Measurements from ENCODE around the gene AOPEP.

DNA sequence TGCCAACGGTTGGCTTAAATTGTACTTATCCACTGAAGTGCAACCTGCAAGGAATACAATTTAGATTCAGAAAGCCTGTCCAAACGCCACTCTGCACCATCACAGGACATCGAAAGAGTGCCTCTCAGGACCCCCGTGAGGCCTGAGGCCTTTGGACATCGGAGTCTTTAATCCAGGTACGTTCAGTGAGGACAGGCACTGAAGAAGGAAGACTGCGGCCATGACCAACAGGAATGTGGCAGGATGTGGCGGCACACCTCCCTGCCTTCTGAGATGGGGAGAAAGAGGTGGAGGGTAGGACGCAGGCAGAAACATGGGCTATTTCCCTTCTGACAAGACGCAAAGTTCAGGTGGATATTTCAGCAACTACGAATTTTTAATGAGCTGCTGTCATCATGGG lies 385.2 kb downstream of the AOPEP start:
- TF ChIP-seq POLR2AphosphoS5 (IDR thresholded peaks at IDR 0.05) (no peak), EP300 (conservative IDR thresholded peaks at IDR 0.05; ENCODE audit: poor library complexity, severe bottlenecking) (no peak), EZH2 (IDR thresholded peaks at IDR 0.05; ENCODE audit: borderline replicate concordance, insufficient read depth, low read length, poor library complexity, severe bottlenecking) (no peak), TAF1 (IDR thresholded peaks at IDR 0.05; ENCODE audit: low read depth) (no peak)
- TF ChIP-seq, protein P1, sequence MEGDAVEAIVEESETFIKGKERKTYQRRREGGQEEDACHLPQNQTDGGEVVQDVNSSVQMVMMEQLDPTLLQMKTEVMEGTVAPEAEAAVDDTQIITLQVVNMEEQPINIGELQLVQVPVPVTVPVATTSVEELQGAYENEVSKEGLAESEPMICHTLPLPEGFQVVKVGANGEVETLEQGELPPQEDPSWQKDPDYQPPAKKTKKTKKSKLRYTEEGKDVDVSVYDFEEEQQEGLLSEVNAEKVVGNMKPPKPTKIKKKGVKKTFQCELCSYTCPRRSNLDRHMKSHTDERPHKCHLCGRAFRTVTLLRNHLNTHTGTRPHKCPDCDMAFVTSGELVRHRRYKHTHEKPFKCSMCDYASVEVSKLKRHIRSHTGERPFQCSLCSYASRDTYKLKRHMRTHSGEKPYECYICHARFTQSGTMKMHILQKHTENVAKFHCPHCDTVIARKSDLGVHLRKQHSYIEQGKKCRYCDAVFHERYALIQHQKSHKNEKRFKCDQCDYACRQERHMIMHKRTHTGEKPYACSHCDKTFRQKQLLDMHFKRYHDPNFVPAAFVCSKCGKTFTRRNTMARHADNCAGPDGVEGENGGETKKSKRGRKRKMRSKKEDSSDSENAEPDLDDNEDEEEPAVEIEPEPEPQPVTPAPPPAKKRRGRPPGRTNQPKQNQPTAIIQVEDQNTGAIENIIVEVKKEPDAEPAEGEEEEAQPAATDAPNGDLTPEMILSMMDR (IDR thresholded peaks at IDR 0.05; ENCODE audit: poor library complexity, severe bottlenecking) = no peak
- TF ChIP-seq, protein P2, sequence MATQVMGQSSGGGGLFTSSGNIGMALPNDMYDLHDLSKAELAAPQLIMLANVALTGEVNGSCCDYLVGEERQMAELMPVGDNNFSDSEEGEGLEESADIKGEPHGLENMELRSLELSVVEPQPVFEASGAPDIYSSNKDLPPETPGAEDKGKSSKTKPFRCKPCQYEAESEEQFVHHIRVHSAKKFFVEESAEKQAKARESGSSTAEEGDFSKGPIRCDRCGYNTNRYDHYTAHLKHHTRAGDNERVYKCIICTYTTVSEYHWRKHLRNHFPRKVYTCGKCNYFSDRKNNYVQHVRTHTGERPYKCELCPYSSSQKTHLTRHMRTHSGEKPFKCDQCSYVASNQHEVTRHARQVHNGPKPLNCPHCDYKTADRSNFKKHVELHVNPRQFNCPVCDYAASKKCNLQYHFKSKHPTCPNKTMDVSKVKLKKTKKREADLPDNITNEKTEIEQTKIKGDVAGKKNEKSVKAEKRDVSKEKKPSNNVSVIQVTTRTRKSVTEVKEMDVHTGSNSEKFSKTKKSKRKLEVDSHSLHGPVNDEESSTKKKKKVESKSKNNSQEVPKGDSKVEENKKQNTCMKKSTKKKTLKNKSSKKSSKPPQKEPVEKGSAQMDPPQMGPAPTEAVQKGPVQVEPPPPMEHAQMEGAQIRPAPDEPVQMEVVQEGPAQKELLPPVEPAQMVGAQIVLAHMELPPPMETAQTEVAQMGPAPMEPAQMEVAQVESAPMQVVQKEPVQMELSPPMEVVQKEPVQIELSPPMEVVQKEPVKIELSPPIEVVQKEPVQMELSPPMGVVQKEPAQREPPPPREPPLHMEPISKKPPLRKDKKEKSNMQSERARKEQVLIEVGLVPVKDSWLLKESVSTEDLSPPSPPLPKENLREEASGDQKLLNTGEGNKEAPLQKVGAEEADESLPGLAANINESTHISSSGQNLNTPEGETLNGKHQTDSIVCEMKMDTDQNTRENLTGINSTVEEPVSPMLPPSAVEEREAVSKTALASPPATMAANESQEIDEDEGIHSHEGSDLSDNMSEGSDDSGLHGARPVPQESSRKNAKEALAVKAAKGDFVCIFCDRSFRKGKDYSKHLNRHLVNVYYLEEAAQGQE (IDR thresholded peaks at IDR 0.05; ENCODE audit: borderline replicate concordance) = no peak
